GM10266 (cell line): ENCODE results near the gene RRP1.

Experiments
- DNase-seq: peaks from one replicate; pipeline ENCODE4 v3.0.0; 2012; ENCODE audit errors: extremely low spot score
- CTCF ChIP-seq: IDR thresholded peaks from 2 replicates; pipeline ENCODE4 v1.5.1; 2012; ENCODE audit warnings: mild to moderate bottlenecking, low read depth; ENCODE audit not compliant: control insufficient read depth, insufficient read depth; ENCODE audit errors: missing control alignments

Gene RRP1

DNA sequence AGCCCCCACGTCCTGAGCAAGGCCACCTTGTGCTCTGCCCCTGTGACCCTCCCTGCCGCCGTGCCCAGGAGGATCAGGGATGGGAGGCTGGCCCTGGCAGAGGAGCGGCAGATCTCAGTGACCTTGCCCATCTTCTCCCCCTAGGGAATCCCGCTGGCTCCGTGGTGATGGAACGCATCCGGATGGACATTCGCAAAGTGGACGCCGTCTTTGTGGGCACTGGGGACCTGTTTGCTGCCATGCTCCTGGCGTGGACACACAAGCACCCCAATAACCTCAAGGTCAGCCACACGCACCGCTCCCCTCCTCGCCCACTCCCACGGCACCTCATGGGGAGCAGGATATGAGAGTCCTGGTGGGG, 36.0 kb upstream of the RRP1 start:
- no peak for TF ChIP-seq CTCF
- no peak for DNase-seq

GRCh38 chr21:43754948-43755781, 34.2 kb upstream of the RRP1 start:
- TF ChIP-seq CTCF, result no peak
- no peak for DNase-seq

GRCh38 chr21:43755820-43756594, 33.4 kb upstream of the RRP1 start:
- no peak for DNase-seq
- no peak for TF ChIP-seq CTCF

DNA sequence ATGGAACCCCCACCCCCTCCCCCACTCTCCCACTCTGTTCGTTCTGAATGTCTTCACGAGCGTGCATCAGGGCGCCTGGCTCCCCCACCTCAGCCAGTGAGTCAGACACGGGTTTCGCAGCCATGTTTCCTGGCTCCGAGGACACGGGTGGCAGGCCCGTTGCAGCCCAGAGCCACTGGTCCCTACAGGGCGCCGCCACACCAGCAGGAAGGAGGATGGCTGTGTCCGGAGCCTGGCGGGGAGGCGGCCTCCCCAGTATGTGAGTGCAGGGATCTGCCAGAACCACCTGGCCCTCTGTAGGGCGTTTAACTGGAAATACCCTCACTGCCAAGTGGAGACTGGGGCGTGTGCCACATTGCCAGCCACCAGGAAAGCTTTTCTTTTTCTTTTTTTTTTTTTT, 31.8 kb upstream of the RRP1 start:
- no peak for DNase-seq

DNA sequence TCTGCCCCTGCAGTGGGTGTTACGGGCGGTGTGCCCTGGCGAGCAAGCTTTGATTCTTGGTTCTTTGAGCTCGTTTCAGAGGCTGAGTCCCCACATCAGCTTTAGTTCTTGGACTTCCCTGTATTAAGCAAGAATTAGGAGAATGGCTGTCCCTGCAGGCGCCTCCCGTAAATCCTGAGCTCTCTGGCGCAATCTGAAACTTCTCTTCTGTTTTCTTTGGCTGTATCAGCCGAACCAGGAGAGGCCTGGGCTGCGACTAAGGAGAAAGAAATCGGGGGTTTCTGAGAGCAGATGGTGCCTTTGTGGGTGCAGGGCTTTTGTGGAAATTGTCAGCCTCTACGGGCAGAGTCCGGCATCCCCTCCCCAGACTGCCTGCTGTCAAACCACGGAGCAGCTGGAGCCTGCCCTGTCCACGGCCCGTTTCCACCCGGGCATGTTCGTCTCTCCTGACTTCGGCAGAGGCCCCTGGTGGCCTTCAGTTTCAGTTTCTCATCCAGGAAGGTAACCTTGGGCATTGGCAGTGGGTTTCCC, 31.2 kb upstream of the RRP1 start:
- TF ChIP-seq CTCF, result no peak
- DNase-seq, result no peak

More for the DNA sequence above, 31.8 kb upstream of the RRP1 start:
- TF ChIP-seq CTCF, result no peak

- TF ChIP-seq CTCF, result no peak
- DNase-seq, result no peak
Observed at GRCh38 chr21:43758811-43759210, 30.6 kb upstream of the RRP1 start.

DNA sequence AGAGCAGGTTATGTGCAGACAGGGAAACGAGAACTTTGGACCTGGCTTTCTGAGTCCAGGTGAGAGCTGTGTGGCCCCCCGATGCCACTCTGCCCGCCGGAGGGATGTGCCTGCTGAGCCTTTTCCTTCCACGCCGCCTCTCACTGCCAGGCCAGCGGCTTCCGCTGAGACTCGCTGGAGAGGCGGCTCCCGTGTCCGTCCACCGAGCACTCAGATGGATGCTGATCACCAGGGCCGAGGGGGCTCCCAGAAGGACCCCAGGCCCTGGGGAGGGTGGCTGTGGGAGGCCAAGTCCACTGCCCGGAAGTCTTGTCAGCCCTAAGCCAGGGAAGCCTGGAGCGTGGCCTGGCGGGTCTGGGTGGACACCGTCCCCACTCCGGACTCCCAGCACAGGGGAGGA, 29.7 kb upstream of the RRP1 start:
- no peak for TF ChIP-seq CTCF
- no peak for DNase-seq
